ENCODE data around the gene CRYBG1. TPM values are rescaled to one million over a fixed set of nuclear protein-coding genes. Genes with fewer than 3 reads are reported as not detected.

CRYBG1 gene
- total RNA-seq, 1 experiment from 2014 or later = 10.7 TPM

DNA sequence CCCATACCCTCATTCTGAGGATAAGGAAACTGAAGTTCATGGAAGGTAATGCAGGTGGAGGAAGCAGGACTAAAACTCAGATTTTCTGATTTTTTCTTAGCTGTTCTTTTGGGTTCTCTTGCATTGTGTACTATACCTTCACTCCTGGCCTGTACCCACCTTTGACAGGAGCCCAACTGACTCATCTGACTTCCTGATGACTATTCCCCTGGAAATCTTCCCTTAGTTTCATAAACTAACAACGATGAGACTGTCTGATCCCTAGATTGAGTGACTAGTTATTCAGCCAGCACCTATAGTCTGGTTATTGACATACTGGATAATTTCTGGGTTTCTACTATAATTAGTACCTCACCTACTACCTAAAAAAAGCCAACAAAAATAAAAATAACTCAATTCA is 10.1 kb downstream of the CRYBG1 start (continued):
- no peak for TF ChIP-seq ZNF274 (IDR thresholded peaks at IDR 0.05; ENCODE audit: low read depth, low read length)
- no peak for TF ChIP-seq EGR1 (IDR thresholded peaks at IDR 0.05; ENCODE audit: low read depth)
- TF ChIP-seq TCF7L2 (IDR thresholded peaks at IDR 0.05; ENCODE audit: borderline replicate concordance, extremely low read depth, insufficient read depth, insufficient read length) = no peak
- TF ChIP-seq, protein P1, sequence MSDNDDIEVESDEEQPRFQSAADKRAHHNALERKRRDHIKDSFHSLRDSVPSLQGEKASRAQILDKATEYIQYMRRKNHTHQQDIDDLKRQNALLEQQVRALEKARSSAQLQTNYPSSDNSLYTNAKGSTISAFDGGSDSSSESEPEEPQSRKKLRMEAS (IDR thresholded peaks at IDR 0.05) = no peak
- TF ChIP-seq SRF (IDR thresholded peaks at IDR 0.05; ENCODE audit: low read depth) = peak; percentile 40; the same call in 1 of the 2 replicates
- peak; percentile 90 for TF ChIP-seq FOSL1 (IDR thresholded peaks at IDR 0.05; ENCODE audit: low read depth)
- TF ChIP-seq, protein P2, sequence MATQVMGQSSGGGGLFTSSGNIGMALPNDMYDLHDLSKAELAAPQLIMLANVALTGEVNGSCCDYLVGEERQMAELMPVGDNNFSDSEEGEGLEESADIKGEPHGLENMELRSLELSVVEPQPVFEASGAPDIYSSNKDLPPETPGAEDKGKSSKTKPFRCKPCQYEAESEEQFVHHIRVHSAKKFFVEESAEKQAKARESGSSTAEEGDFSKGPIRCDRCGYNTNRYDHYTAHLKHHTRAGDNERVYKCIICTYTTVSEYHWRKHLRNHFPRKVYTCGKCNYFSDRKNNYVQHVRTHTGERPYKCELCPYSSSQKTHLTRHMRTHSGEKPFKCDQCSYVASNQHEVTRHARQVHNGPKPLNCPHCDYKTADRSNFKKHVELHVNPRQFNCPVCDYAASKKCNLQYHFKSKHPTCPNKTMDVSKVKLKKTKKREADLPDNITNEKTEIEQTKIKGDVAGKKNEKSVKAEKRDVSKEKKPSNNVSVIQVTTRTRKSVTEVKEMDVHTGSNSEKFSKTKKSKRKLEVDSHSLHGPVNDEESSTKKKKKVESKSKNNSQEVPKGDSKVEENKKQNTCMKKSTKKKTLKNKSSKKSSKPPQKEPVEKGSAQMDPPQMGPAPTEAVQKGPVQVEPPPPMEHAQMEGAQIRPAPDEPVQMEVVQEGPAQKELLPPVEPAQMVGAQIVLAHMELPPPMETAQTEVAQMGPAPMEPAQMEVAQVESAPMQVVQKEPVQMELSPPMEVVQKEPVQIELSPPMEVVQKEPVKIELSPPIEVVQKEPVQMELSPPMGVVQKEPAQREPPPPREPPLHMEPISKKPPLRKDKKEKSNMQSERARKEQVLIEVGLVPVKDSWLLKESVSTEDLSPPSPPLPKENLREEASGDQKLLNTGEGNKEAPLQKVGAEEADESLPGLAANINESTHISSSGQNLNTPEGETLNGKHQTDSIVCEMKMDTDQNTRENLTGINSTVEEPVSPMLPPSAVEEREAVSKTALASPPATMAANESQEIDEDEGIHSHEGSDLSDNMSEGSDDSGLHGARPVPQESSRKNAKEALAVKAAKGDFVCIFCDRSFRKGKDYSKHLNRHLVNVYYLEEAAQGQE (IDR thresholded peaks at IDR 0.05; ENCODE audit: low read depth) = no peak
- TF ChIP-seq, protein P3, sequence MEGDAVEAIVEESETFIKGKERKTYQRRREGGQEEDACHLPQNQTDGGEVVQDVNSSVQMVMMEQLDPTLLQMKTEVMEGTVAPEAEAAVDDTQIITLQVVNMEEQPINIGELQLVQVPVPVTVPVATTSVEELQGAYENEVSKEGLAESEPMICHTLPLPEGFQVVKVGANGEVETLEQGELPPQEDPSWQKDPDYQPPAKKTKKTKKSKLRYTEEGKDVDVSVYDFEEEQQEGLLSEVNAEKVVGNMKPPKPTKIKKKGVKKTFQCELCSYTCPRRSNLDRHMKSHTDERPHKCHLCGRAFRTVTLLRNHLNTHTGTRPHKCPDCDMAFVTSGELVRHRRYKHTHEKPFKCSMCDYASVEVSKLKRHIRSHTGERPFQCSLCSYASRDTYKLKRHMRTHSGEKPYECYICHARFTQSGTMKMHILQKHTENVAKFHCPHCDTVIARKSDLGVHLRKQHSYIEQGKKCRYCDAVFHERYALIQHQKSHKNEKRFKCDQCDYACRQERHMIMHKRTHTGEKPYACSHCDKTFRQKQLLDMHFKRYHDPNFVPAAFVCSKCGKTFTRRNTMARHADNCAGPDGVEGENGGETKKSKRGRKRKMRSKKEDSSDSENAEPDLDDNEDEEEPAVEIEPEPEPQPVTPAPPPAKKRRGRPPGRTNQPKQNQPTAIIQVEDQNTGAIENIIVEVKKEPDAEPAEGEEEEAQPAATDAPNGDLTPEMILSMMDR (IDR thresholded peaks at IDR 0.05 in 2 of 3, conservative IDR thresholded peaks at IDR 0.05 in 1 of 3; ENCODE audit: borderline replicate concordance in 1 of 3, insufficient read depth in 1 of 3, low read depth in 2 of 3, low read length in 2 of 3) = no peak

Measured in HCT116 (cell line).